C4-2B (cell line): ENCODE results near the gene AFF4.
A peak's percentile ranks its signal among the peaks of the same experiment; 100 is the strongest.

Experiments
- H3K27ac ChIP-seq: fragments of 450-650 bp; 2 replicates; pipeline ENCODE4 v1.5.1; 2017
- ZFX ChIP-seq: fragments of 450-650 bp; IDR thresholded peaks from 2 replicates; pipeline ENCODE4 v1.6.1; 2017
- TF ChIP-seq, protein P1 (sequence below): fragments of 450-650 bp; conservative IDR thresholded peaks from 2 replicates; pipeline ENCODE4 v1.5.1; 2017; ENCODE audit warnings: mild to moderate bottlenecking

Gene AFF4

DNA sequence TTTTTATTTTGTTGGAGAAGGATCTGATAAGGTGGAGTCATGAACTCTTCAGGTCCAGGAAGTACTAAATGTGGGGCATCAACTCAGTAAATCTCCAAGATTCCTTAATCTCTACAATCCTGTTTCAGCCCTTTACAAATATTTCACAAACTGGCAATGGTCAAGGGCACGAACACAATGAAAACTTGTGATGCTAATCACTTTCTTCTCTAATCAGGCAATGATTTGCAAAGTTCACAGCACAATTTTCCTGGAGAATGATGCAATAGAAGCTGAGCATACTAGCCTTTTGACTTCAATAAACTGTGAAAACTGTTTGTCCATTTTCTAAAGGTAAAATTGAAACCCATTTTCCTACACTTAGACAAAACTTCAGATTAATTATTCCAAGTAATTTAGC lies 114.1 kb downstream of the AFF4 start:
- TF ChIP-seq ZFX = no peak
- TF ChIP-seq, protein P1, sequence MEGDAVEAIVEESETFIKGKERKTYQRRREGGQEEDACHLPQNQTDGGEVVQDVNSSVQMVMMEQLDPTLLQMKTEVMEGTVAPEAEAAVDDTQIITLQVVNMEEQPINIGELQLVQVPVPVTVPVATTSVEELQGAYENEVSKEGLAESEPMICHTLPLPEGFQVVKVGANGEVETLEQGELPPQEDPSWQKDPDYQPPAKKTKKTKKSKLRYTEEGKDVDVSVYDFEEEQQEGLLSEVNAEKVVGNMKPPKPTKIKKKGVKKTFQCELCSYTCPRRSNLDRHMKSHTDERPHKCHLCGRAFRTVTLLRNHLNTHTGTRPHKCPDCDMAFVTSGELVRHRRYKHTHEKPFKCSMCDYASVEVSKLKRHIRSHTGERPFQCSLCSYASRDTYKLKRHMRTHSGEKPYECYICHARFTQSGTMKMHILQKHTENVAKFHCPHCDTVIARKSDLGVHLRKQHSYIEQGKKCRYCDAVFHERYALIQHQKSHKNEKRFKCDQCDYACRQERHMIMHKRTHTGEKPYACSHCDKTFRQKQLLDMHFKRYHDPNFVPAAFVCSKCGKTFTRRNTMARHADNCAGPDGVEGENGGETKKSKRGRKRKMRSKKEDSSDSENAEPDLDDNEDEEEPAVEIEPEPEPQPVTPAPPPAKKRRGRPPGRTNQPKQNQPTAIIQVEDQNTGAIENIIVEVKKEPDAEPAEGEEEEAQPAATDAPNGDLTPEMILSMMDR = no peak
- H3K27ac ChIP-seq = no peak overlapping the region

DNA sequence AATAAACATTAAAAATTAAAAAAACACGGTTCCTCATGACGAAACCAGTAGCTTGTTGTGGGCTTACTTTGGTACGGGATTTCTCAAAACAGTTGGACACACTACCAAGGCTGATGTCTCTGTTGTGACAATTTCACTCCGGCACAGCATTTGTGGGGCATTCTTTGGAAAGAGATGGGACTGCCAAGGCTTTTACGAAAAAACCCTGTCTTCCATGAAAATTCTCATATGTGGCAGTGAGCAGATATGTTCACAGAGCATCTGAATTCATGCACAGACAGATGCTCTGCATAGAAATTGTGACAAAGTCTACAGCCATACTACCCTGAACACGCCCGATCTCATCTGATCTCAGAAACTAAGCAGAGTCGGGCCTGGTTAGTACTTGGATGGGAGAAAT lies 115.2 kb downstream of the AFF4 start:
- TF ChIP-seq, protein P1 = no peak
- TF ChIP-seq ZFX = no peak
- H3K27ac ChIP-seq = no peak overlapping the region

DNA sequence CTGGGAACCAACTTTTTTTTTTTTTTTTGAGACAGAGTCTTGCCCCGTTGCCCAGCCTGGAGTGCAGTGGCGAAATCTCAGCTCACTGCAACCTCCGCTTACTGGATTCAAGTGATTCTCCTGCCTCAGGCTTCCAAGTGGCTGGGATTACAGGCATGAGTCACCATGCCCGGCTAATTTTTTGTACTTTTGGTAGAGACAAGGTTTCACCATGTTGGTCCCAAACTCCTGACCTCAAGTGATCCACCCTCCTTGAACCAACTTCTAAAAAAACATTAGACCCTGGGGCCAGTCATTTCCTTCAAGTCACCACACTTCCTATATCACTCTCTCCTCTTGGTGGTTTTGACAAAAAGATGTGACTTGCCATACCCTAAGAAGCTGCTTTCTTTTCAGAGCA lies 122.1 kb downstream of the AFF4 start:
- no peak for TF ChIP-seq ZFX
- TF ChIP-seq, protein P1 = no peak

DNA sequence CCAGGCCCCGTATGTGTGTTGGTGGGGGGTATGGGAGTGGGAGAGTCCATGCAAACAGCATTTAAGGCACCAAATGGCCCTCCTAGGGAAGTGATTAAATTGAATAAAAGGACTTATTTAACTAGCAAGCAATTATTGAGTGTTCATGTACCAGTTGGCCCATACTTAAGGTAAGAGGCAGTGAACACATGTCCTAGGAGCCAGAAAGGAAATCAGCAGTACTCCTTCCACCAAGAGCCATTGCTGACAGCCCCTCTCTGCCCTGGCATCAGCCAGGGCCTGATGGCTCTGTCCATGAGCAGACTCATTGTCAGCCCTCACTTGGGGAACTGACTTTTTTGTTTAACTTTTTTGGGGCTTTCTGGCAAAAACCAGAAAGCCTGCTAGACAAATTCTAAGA lies 122.5 kb downstream of the AFF4 start:
- no peak for TF ChIP-seq ZFX
- TF ChIP-seq, protein P1 = no peak
- H3K27ac ChIP-seq = peak overlapping the region; percentile 88

More for the DNA sequence above, 122.1 kb downstream of the AFF4 start:
- H3K27ac ChIP-seq = peak overlapping the region; percentile 88

DNA sequence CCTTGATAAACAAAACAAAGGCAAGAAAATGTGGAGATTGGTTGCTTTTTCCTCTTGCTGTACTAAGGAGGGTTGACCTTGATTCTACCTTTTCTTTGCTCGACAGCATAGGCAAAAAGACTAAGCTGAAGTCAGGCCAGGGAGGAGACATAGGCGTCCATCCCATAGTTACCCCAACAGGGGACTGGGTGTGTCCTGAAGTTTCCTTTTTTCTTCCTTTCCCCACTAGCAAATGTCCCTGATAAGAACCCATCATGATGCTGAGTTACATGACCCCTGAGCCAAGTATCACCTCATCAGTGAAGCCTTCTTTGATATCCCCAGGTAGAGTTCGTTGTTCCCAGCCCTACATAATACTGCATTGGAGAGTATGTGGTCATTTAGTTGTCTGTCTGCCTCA lies 123.1 kb downstream of the AFF4 start:
- no peak for TF ChIP-seq ZFX
- TF ChIP-seq, protein P1 = no peak
- peak overlapping the region; percentile 88 for H3K27ac ChIP-seq

DNA sequence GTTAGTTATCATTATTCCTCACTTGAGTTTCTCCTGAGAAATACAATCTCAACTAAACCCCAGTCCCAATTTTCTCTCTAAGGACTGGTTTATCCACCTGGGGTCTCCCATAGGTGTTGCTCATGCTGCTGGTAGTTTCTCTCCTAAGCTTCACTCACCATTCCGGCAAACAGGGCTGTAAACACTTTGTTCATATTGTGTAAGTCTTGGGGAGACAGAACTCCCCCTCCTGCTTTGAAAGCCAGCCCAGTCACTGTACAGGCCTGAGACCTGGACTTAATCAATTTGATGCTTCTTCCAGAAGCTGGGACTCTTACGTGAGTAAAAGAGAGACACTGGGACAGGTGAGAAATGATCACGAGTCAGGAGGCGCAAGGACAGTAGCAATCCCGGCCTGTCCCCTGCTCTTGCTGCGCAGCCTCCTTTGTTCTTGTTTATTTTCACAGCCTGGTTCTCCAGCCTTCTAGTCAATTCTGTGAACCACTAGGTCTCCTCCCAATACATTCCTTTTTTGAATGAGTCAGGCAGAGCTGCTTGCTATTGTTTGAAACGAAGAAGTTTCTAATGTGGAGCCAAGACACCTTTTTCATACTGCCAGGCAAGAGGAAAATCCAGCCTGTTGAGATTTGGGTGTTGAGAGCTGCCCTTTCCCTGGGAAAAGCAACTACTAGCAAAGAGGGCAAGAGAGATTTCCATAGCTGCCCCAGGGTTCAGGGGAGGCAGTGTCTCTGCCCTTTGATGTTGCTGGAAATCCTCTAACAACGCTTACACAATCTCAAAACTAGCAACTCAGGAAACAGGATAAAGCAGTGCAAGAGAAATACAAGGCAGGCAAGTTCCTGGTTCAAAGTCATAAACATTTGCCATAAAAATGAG lies 123.8 kb downstream of the AFF4 start:
- H3K27ac ChIP-seq = peak overlapping the region; percentile 88
- TF ChIP-seq ZFX = peak; percentile 33; the same call in 1 of the 2 replicates
- TF ChIP-seq, protein P1 = no peak

DNA sequence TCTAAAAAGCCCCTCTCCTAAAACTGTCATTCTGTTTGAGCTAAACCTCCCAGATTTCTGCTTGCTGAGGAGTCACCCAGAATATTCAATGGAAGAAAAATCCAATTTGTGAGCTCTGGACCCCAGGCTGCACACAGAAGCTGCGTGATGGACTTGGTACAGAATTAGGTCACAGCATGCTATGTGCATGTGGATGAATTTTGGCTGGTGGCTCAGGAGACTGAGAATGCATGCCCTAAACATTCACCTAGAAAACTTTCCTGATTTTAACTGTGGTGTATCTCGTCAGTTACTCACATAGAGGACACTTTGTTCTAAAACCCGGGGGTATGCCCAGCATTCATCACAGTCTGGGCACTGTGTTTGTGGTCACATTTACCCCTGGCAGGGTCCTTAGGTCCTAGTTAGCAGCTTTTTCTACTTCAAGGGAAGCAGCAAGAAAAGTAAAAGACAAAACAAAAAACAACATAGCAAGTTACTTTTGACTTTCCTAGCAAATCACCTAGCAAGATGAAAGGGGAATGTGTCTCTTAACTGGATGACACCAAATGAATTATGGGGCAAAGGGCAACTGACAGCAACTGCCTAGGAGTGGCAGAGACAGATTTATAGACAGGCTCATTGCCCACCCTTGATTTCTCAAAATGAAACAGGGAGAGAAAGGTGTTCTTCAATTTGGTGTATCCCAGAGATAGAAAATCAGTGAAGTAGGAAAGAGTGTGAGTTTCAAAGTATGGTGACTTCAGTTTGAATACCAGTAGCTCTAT lies 124.7 kb downstream of the AFF4 start:
- no peak for TF ChIP-seq ZFX
- TF ChIP-seq, protein P1 = no peak
- H3K27ac ChIP-seq = peak overlapping the region; percentile 88; the same call in 1 of the 2 replicates
